K562 (cell line): Measurements from ENCODE around the gene MAMDC2. TPM values are rescaled to one million over a fixed set of nuclear protein-coding genes. Genes with fewer than 3 reads are reported as not detected.
A peak's percentile ranks its signal among the peaks of the same experiment; 100 is the strongest.

Experiments used
- ATAC-seq: fragments of 200-7000 bp; cut with Tn5 transposase; 3 replicates; pipeline ENCODE4 v1.9.1; 2020; ENCODE audit warnings: moderate library complexity
- BruUV-seq: library from RNA; stranded (reverse); fragments of 400-500 nt; replicated peaks from 2 replicates; lab custom pipeline; 2021; lab: Mats Ljungman, UMichigan
- CTCF ChIA-PET: fragments of 300-600 bp; formaldehyde crosslinking; extraction: SDS; loops from one replicate; lab custom pipeline; 2021; ENCODE audit warnings: low intra/inter-chr PET ratio; lab: Yijun Ruan, JAX
- POLR2A ChIA-PET: fragments of 300-600, 350-650 bp; sonication (Branson Sonifier 250); formaldehyde crosslinking; extraction: SDS; loops from one replicate; lab custom pipeline; 2021; ENCODE audit warnings: antibody characterized with exemption, inconsistent platforms; lab: Yijun Ruan, JAX
- DNase-seq, 4 experiments: peaks; one replicate each; pipeline versions ENCODE4 v3.0.0 to v3.0.0-alpha.2; 2011 to 2018; ENCODE audit warnings: low spot score in 3 of 4, mixed read lengths in 3 of 4; ENCODE audit errors: extremely low read depth in 1 of 4
- FAIRE-seq: peaks from 2 replicates; lab custom pipeline; 2011; peaks lifted over from hg19 to GRCh38; lab: Jason Lieb, UNC
- H2AFZ ChIP-seq: 2 replicates; pipeline ENCODE4 v1.6.0; 2011; ENCODE audit warnings: low read depth, low read length, control low read depth, inconsistent platforms
- H3K27ac ChIP-seq: fragments of 200-600 bp; 3 replicates; pipeline ENCODE4 v1.8.0; 2011; ENCODE audit warnings: low read depth, mild to moderate bottlenecking, control low read depth, inconsistent platforms, low read length, moderate library complexity, mixed read lengths; ENCODE audit errors: extremely low read depth
- H3K27me3 ChIP-seq, 2 experiments: fragments of 300-600 bp in 1 of 2; 2 replicates in 1 of 2; 3 replicates in 1 of 2; pipeline versions ENCODE4 v1.6.0 to v1.8.0; 2011; ENCODE audit warnings: inconsistent platforms in 2 of 2, low read length in 2 of 2, mild to moderate bottlenecking in 1 of 2, mixed read lengths in 1 of 2, moderate library complexity in 1 of 2; ENCODE audit not compliant: control insufficient read depth in 2 of 2, insufficient read depth in 2 of 2
- H3K36me3 ChIP-seq: fragments of 300-600 bp; 3 replicates; pipeline ENCODE4 v1.8.0; 2011; ENCODE audit warnings: mild to moderate bottlenecking, low read length, inconsistent platforms; ENCODE audit not compliant: control insufficient read depth, insufficient read depth
- H3K4me1 ChIP-seq, 2 experiments: fragments of 200-600 bp in 1 of 2; replicated peaks in 1 of 2; 2 replicates in 1 of 2; 3 replicates in 1 of 2; pipeline versions ENCODE4 v1.5.1 to v1.8.0; 2011; ENCODE audit warnings: inconsistent platforms in 2 of 2, low read length in 2 of 2, mild to moderate bottlenecking in 1 of 2, mixed read lengths in 1 of 2, moderate library complexity in 1 of 2; ENCODE audit not compliant: control insufficient read depth in 2 of 2, insufficient read depth in 2 of 2
- H3K4me2 ChIP-seq: 2 replicates; pipeline ENCODE4 v1.6.1; 2011; ENCODE audit warnings: low read length, control low read depth, inconsistent platforms, mixed read lengths; ENCODE audit not compliant: insufficient read depth
- H3K4me3 ChIP-seq: fragments of 200-600 bp; sonication (generic), shearing (Covaris generic); 2 replicates; pipeline ENCODE4 v1.5.1; 2016; ENCODE audit warnings: control low read depth, inconsistent platforms
- H3K79me2 ChIP-seq: fragments of 200-600 bp; 3 replicates; pipeline ENCODE4 v1.8.0; 2011; ENCODE audit warnings: low read length, inconsistent platforms; ENCODE audit not compliant: control insufficient read depth, insufficient read depth
- H3K9ac ChIP-seq, 2 experiments: 2 replicates each; pipeline versions ENCODE4 v1.6.0 to v1.6.1; 2011; ENCODE audit warnings: low read depth in 2 of 2, low read length in 2 of 2, control low read depth in 1 of 2, inconsistent platforms in 1 of 2, mild to moderate bottlenecking in 1 of 2, mixed read lengths in 1 of 2; ENCODE audit not compliant: insufficient read depth in 1 of 2
- H3K9me1 ChIP-seq: one replicate; pipeline ENCODE4 v1.6.0; 2011; ENCODE audit warnings: inconsistent platforms, mild to moderate bottlenecking, low read length, moderate library complexity; ENCODE audit not compliant: control insufficient read depth, insufficient read depth
- H3K9me3 ChIP-seq: replicated peaks from 2 replicates; pipeline ENCODE4 v1.5.1; 2011; ENCODE audit warnings: low read depth, low read length, inconsistent platforms; ENCODE audit not compliant: control insufficient read depth, insufficient read depth
- H4K20me1 ChIP-seq: replicated peaks from 2 replicates; pipeline ENCODE4 v1.6.1; 2011; ENCODE audit warnings: low read length, inconsistent platforms, mixed read lengths; ENCODE audit not compliant: control insufficient read depth, insufficient read depth
- RAD21 ChIP-seq, 2 experiments: fragments of 250-450 bp in 1 of 2; fragments of 450-650 bp in 1 of 2; sonication (Bioruptor Pico) in 1 of 2; formaldehyde crosslinking in 1 of 2; IDR thresholded peaks in 1 of 2; conservative IDR thresholded peaks in 1 of 2; 2 replicates each; pipeline versions ENCODE4 v1.4.0 to v1.8.0; 2020 to 2022; ENCODE audit warnings: mild to moderate bottlenecking in 2 of 2, moderate library complexity in 1 of 2
- SMARCC2 ChIP-seq: fragments of 450-650 bp; IDR thresholded peaks from 2 replicates; pipeline ENCODE4 v1.6.1; 2017; ENCODE audit warnings: antibody characterized with exemption, moderate library complexity, mild to moderate bottlenecking, low read depth
- SMC3 ChIP-seq: conservative IDR thresholded peaks from 2 replicates; pipeline ENCODE4 v1.6.1; 2011; ENCODE audit warnings: low read depth, low read length, improper control_type of control experiment; ENCODE audit not compliant: insufficient read depth
- WGBS: fragments of 100-300 bp; shearing (Covaris generic); methylation state at CpG from one replicate; pipeline ENCODE4 v1.1.6; 2016; ENCODE audit warnings: low coverage, mixed read lengths; ENCODE audit not compliant: insufficient coverage; ENCODE audit errors: missing lambda C conversion rate; 5-methylcytosine and 5-hydroxymethylcytosine counted together
- in situ Hi-C: fragments of 300-500 bp; cut with MboI; formaldehyde crosslinking; loops from 4 replicates; pipeline ENCODE4 v1.15.0; 2018; ENCODE audit warnings: inconsistent platforms, mixed read lengths
- intact Hi-C: fragments of 100-400 bp; cut with micrococcal nuclease; formaldehyde crosslinking; loops from 2 replicates; pipeline ENCODE4 v1.14.2; 2022
- polyA plus RNA-seq, 8 experiments: library from polyadenylated mRNA; depleted of rRNA in 4 of 8; stranded (reverse) in 5 of 8; unstranded in 3 of 8; fragments of >200 nt; fragmentation: Nextera tagmentation in 2 of 8; fragmentation: Illumina TruSeq in 1 of 8; extraction: Ambion mirVana in 2 of 8; extraction: Trizol in 1 of 8; gene quantifications; 2 replicates each; pipeline versions ENCODE4 v1.2.1 to v1.2.3, GENCODE V29; 2011 to 2014; ENCODE audit warnings: inconsistent platforms in 1 of 8, missing spikeins in 1 of 8
- total RNA-seq, 7 experiments: library from RNA; depleted of rRNA in 6 of 7; stranded (reverse); fragments of >200 nt in 6 of 7; fragmentation: Illumina TruSeq in 2 of 7; extraction: Trizol in 2 of 7; gene quantifications; 2 replicates each; pipeline versions ENCODE4 v1.2.1 to v1.2.3, GENCODE V29; 2011 to 2021; ENCODE audit warnings: low replicate concordance in 1 of 7
- TF ChIP-seq, protein P1 (sequence below), 3 experiments: IDR thresholded peaks in 2 of 3; conservative IDR thresholded peaks in 1 of 3; 2 replicates each; pipeline ENCODE4 v1.5.1; 2011 to 2012; ENCODE audit warnings: low read length in 3 of 3, mild to moderate bottlenecking in 3 of 3, control low read depth in 2 of 3, improper control_type of control experiment in 1 of 3, inconsistent platforms in 1 of 3, low read depth in 1 of 3, mixed read lengths in 1 of 3, moderate library complexity in 1 of 3; ENCODE audit not compliant: insufficient read depth in 2 of 3

MAMDC2 gene
- total and polyA plus RNA-seq, 9 of the 15 experiments (the other 6 are each of a cell fraction or from before 2014, with no cell fraction given), result 0.01 to 0.03 TPM; not detected in 7

DNA sequence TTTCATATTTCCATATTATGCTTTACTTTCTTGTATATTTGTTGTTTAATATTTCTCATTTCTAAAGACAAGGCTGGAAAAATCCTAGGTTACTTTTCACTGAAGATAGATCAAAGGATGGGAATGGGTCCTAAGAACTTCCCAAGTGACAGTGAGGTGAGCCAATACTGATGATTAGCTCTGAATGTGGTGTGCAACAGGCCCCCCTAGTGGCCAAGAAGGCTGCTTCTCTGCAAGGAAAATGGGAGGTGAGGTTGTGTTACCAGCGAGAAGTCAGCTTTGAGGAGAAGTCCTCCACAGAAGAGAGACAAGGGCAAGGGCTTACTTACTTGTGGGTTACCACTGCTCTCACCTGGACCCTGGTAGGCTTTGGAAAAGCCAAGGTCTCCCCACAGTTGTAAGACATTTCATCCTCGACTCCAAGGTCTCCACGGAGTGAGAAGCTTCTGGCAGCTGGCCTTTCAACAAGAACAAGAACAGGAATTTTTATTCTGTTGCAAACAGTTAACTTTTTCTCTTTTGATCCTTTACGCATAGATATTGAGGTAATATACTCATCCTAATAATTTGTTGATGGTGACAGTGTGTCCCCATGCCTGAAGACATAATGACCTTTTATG, 69.9 kb downstream of the MAMDC2 start:
- WGBS, result 0% methylated on average over 4 of the region's 4 CpGs
- no peak overlapping the region for H3K27ac ChIP-seq
- H3K4me1 ChIP-seq, result no peaks in the 10 kb centered on the region
- no peaks in the 10 kb centered on the region for H4K20me1 ChIP-seq
- H3K79me2 ChIP-seq, result no peaks in the 10 kb centered on the region
- in situ Hi-C loops, result loop anchor here (10.0 to 25.0 kb wide), 2 partner anchors 139 to 676 kb away; no protein-coding TSS in a partner anchor
- TF ChIP-seq RAD21 (CRISPR knock-in tag; conservative IDR thresholded peaks at IDR 0.05 in 1 of 2, IDR thresholded peaks at IDR 0.05 in 1 of 2), result peak; percentile 30 to 60; a peak in 3 of 4 replicates
- no peak for TF ChIP-seq SMARCC2
- TF ChIP-seq, protein P1, sequence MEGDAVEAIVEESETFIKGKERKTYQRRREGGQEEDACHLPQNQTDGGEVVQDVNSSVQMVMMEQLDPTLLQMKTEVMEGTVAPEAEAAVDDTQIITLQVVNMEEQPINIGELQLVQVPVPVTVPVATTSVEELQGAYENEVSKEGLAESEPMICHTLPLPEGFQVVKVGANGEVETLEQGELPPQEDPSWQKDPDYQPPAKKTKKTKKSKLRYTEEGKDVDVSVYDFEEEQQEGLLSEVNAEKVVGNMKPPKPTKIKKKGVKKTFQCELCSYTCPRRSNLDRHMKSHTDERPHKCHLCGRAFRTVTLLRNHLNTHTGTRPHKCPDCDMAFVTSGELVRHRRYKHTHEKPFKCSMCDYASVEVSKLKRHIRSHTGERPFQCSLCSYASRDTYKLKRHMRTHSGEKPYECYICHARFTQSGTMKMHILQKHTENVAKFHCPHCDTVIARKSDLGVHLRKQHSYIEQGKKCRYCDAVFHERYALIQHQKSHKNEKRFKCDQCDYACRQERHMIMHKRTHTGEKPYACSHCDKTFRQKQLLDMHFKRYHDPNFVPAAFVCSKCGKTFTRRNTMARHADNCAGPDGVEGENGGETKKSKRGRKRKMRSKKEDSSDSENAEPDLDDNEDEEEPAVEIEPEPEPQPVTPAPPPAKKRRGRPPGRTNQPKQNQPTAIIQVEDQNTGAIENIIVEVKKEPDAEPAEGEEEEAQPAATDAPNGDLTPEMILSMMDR (IDR thresholded peaks at IDR 0.05 in 2 of 3, conservative IDR thresholded peaks at IDR 0.05 in 1 of 3; ENCODE audit: insufficient read depth in 2 of 3, low read depth in 1 of 3, low read length in 3 of 3), result peak; percentile 56 to 74 (median 67)
- 0 out of 2 replicates have a peak, but pooled peaks have one; percentile 36 for TF ChIP-seq SMC3
- TF ChIP-seq, all 486 proteins: peak for 3
- Histone ChIP-seq H3K9ac (no peak overlapping the region), H3K9me1 (no peaks in the 10 kb centered on the region), H2AFZ (no peak overlapping the region), H3K36me3 (no peaks in the 10 kb centered on the region), H3K4me2 (no peak overlapping the region), H3K4me3 (no peak overlapping the region), H3K9me3 (no peaks in the 10 kb centered on the region), H3K27me3 (no peaks in the 10 kb centered on the region)
- intact Hi-C loops, result no loop called here
- FAIRE-seq (peak; percentile 82), DNase-seq (peak; percentile 29 to 46 (median 39)), ATAC-seq (peak; percentile 79)
- ChIA-PET POLR2A (no interaction called here), CTCF (interaction anchor here (0.7 kb wide), 1 partner anchor 31 kb away, joined by 3 read pairs; no protein-coding TSS in a partner anchor)
- no TSS peak for BruUV-seq
